Spleen (tissue), 11 donors: Measurements from ENCODE around the gene ANP32B. TPM values are rescaled to one million over a fixed set of nuclear protein-coding genes. Genes with fewer than 3 reads are reported as not detected.
"Not testable (repeated sequence)": the region's sequence is repeated elsewhere in the genome, so short reads cannot be mapped to it uniquely, and the experiment has no call there.

Experiments used
- DNase-seq: peaks from one replicate; pipeline ENCODE4 v3.0.0-alpha.2; 2020
- H3K27ac ChIP-seq, 8 donors: fragments of 200-600 bp; sonication (generic) in 7 of 8; 1 replicate in 4 of 8; 2 replicates in 4 of 8; pipeline versions ENCODE4 v1.5.0 to v1.8.0; 2016 to 2021; ENCODE audit warnings: inconsistent platforms in 4 of 8, mild to moderate bottlenecking in 4 of 8, moderate library complexity in 1 of 8
- H3K27me3 ChIP-seq, 7 donors: fragments of 200-600 bp; sonication (generic) in 6 of 7; replicated peaks in 1 of 7; 1 replicate in 4 of 7; 2 replicates in 3 of 7; pipeline versions ENCODE4 v1.5.0 to v1.8.0; 2016 to 2021; ENCODE audit warnings: inconsistent platforms in 3 of 7, mild to moderate bottlenecking in 1 of 7
- H3K36me3 ChIP-seq, 6 donors: fragments of 200-600 bp; sonication (generic) in 5 of 6; 1 replicate in 4 of 6; 2 replicates in 2 of 6; pipeline versions ENCODE4 v1.5.0 to v1.8.0; 2016 to 2021; ENCODE audit warnings: inconsistent platforms in 2 of 6
- H3K4me1 ChIP-seq, 6 donors: fragments of 200-600 bp; sonication (generic) in 5 of 6; 1 replicate in 3 of 6; 2 replicates in 3 of 6; pipeline versions ENCODE4 v1.5.0 to v1.8.0; 2016 to 2021; ENCODE audit warnings: inconsistent platforms in 3 of 6
- H3K4me3 ChIP-seq, 8 donors: fragments of 200-600 bp; sonication (generic) in 7 of 8; 1 replicate in 4 of 8; 2 replicates in 4 of 8; pipeline versions ENCODE4 v1.5.0 to v1.8.0; 2016 to 2021; ENCODE audit warnings: inconsistent platforms in 4 of 8, mild to moderate bottlenecking in 4 of 8, moderate library complexity in 2 of 8
- H3K9me3 ChIP-seq, 8 donors: fragments of 200-600 bp; sonication (generic) in 7 of 8; 1 replicate in 4 of 8; 2 replicates in 4 of 8; pipeline versions ENCODE4 v1.5.0 to v1.8.0; 2016 to 2021; ENCODE audit warnings: inconsistent platforms in 4 of 8
- POLR2A ChIP-seq, 3 donors: fragments of 450-650 bp; IDR thresholded peaks; one replicate each; pipeline ENCODE4 v1.5.1; 2017; ENCODE audit warnings: antibody characterized with exemption in 3 of 3, mild to moderate bottlenecking in 1 of 3
- POLR2AphosphoS5 ChIP-seq, 3 donors: sonication (generic); formaldehyde crosslinking; IDR thresholded peaks; one replicate each; pipeline ENCODE4 v1.5.1; 2017; ENCODE audit warnings: antibody characterized with exemption in 3 of 3
- WGBS, 5 donors: extraction: QIAGEN DNeasy Blood & Tissue Kit in 3 of 5; methylation state at CpG; one replicate each; pipeline versions ENCODE4 v1.1.5 to v1.1.7; 2013 to 2018; 5-methylcytosine and 5-hydroxymethylcytosine counted together
- intact Hi-C: fragments of 100-400 bp; cut with DNase I; formaldehyde crosslinking; loops from one replicate; pipeline ENCODE4 v1.15.0; 2023; ENCODE audit warnings: low total_unique reads
- polyA plus RNA-seq, 3 donors: library from polyadenylated mRNA; stranded (reverse); fragments of 200-250 nt; gene quantifications; one replicate each; pipeline ENCODE4 v1.2.1, GENCODE V29; 2013
- total RNA-seq, 7 donors: library from RNA; depleted of rRNA in 3 of 7; stranded (reverse); fragments of >200 nt in 3 of 7; fragmentation: NEBNext Ultra II Directional in 4 of 7; extraction: Animal tissue kit (Norgen Biotek cat#: 25700) in 4 of 7; gene quantifications; one replicate each; pipeline versions ENCODE4 v1.1.0 to v1.2.1, GENCODE V29; 2016 to 2021
- TF ChIP-seq, protein P1 (sequence below), 11 experiments: fragments of 200-600 bp in 7 of 11; fragments of 450-650 bp in 4 of 11; sonication (generic) in 4 of 11; IDR thresholded peaks in 8 of 11; conservative IDR thresholded peaks in 3 of 11; 1 replicate in 7 of 11; 2 replicates in 4 of 11; pipeline versions ENCODE4 v1.4.0 to v1.8.0; 2016 to 2021; ENCODE audit warnings: antibody characterized with exemption in 11 of 11, inconsistent platforms in 4 of 11, mild to moderate bottlenecking in 1 of 11
- donor health status: healthy with polysubstance abuse.
- donor health status: DM: no; HTN: no; CAD: no; lungs with moderate emphysema.
- donor health status: DM: no; HTN: no; CAD: no.
- donor health status: Bipolar disorder and iron deficiency.
- donor health status: healthy.
- donor health status: DM: no; HTN: no; CAD: no.
- donor health status: DM: yes; HTN: yes; CAD: no.

ANP32B gene
- total and polyA plus RNA-seq, 10 donors: 39.1 to 156 (median 113) TPM

DNA sequence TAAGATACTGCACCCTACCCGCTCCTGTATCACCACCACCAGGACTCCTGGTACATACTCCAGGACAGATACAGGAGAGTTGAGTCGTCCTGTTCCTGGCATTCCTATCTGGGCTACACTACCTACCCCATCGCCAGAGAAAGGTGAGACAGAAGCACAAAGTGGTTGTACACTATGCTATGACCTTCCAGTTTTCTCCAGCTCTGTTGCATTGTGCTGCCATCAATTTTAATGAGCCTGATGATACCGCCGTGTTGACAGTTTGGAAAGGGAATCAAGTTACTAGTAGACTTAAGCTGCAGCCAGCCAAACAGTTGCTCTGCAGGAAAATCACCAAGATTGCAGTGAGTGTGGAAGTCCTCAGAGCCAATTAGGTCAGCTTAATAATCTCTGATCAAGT is 35.2 kb downstream of the ANP32B start:
- Histone ChIP-seq H3K36me3 (peaks cover under 1 to 93% (median 56%) of the 10 kb centered on the region in 6 donors), H3K4me1 (peaks cover 0 to 9% (median 1%) of the 10 kb centered on the region in 6 donors), H3K4me3 (no peak overlapping the region), H3K27ac (no peak overlapping the region), H3K27me3 (no peaks in the 10 kb centered on the region), H3K9me3 (no peaks in the 10 kb centered on the region)
- 88 to 95% (median 92%) methylated on average over 5 of the region's 5 CpGs for WGBS, 5 donors
- DNase-seq: no peak
- TF ChIP-seq POLR2A (IDR thresholded peaks at IDR 0.05) (no peak), POLR2AphosphoS5 (IDR thresholded peaks at IDR 0.05) (no peak)
- TF ChIP-seq, protein P1, sequence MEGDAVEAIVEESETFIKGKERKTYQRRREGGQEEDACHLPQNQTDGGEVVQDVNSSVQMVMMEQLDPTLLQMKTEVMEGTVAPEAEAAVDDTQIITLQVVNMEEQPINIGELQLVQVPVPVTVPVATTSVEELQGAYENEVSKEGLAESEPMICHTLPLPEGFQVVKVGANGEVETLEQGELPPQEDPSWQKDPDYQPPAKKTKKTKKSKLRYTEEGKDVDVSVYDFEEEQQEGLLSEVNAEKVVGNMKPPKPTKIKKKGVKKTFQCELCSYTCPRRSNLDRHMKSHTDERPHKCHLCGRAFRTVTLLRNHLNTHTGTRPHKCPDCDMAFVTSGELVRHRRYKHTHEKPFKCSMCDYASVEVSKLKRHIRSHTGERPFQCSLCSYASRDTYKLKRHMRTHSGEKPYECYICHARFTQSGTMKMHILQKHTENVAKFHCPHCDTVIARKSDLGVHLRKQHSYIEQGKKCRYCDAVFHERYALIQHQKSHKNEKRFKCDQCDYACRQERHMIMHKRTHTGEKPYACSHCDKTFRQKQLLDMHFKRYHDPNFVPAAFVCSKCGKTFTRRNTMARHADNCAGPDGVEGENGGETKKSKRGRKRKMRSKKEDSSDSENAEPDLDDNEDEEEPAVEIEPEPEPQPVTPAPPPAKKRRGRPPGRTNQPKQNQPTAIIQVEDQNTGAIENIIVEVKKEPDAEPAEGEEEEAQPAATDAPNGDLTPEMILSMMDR (IDR thresholded peaks at IDR 0.05 in 8 of 11, conservative IDR thresholded peaks at IDR 0.05 in 3 of 11): no peak
- intact Hi-C loops: no loop called here

DNA sequence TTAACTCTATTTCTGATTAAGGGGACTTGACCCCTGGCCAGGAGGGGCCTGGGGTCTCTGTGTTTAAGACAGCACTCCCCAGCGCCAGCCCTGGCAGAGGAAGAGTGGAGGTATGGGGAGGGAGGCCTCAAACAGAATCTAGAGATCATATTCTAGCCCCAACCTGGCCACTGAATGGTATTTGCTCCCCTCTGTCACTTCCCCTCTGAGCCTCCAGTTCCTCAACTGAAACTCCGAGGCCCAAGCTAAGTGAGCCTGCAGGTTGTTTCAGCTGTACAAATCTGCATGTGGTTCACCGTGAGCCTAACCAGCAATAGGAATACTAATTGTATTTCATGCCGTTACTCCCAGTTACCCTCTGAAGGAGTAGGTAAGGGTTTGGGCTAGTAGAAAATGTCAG is 36.0 kb downstream of the ANP32B start:
- H3K27me3 ChIP-seq: no peaks in the 10 kb centered on the region
- H3K4me3 ChIP-seq: no peak overlapping the region
- peaks cover 0 to 86% (median 48%) of the 10 kb centered on the region in 6 donors for H3K36me3 ChIP-seq
- no peaks in the 10 kb centered on the region for H3K9me3 ChIP-seq
- no peak overlapping the region for H3K27ac ChIP-seq
- 74 to 85% (median 78%) methylated on average over 4 of the region's 4 CpGs for WGBS, 5 donors
- H3K4me1 ChIP-seq: peaks cover 0 to 9% (median 1%) of the 10 kb centered on the region in 6 donors
- TF ChIP-seq POLR2A (IDR thresholded peaks at IDR 0.05): no peak
- no peak for TF ChIP-seq POLR2AphosphoS5 (IDR thresholded peaks at IDR 0.05)
- TF ChIP-seq, protein P1 (IDR thresholded peaks at IDR 0.05 in 8 of 11, conservative IDR thresholded peaks at IDR 0.05 in 3 of 11): no peak
- intact Hi-C loops: no loop called here
- no peak for DNase-seq

DNA sequence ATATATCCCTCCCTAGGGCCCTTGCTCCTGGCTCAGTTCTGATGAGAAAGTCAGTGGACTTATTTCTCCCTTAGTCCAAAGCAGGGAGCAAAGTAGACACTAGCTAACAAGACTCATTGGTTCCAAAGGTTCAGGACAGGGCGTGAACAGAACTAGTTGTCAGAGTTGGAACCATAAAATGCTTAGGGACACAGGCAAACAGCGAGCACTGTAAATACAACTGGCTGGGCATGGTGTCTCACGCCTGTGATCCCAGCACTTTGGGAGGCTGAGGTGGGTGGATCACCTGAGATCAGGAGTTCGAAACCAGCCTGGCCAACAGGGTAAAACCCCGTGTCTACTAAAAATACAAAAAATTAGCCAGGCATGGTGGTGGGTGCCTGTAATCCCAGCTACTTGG is 36.7 kb downstream of the ANP32B start:
- peaks cover 0 to 78% (median 42%) of the 10 kb centered on the region in 6 donors for H3K36me3 ChIP-seq
- H3K27me3 ChIP-seq, H3K27ac ChIP-seq, H3K4me3 ChIP-seq, H3K4me1 ChIP-seq, intact Hi-C loops, DNase-seq, H3K9me3 ChIP-seq: not testable (repeated sequence)
- WGBS, 5 donors: 81 to 97% (median 94%) methylated on average over 5 of the region's 5 CpGs

DNA sequence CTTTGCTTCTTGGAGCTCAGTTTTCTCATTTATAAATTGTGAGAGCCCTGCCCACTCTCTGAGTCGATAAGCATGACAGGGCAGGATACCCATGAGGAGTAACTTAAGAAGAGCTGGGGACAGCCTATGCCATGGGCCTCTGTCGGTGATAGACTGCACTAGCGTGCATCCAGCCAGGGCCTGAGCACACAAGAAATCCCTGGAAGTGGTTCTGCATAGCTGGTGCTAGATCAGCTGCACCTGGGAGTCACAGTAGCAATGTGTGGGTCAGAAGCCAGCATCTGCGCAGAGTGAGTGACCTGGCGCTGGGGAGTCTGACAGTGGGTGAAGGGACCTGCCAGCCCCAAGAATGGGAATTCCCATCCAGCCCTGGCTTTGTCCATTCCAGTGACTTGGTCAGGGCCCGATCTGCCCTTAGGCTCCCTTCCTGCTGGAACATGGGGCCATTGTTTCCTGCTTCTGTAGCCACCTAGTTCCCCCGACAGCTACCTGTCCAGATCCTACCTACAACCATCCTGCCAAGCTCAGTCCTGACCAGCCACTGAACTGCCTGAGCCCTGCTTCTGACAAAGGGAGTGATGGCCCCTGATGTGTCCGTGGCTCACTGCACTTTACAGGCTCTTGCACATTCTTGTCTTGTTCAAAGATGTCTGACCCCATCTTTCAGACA is 37.5 kb downstream of the ANP32B start:
- H3K4me3 ChIP-seq: no peak overlapping the region
- no peaks in the 10 kb centered on the region for H3K27me3 ChIP-seq
- no peaks in the 10 kb centered on the region for H3K9me3 ChIP-seq
- DNase-seq: no peak
- intact Hi-C loops: no loop called here
- H3K27ac ChIP-seq: no peak overlapping the region
- H3K36me3 ChIP-seq: peaks cover 0 to 71% (median 35%) of the 10 kb centered on the region in 6 donors
- 93 to 98% (median 94%) methylated on average over 7 to 8 of the region's 8 CpGs for WGBS, 5 donors
- peaks cover 0 to 9% (median 1%) of the 10 kb centered on the region in 6 donors for H3K4me1 ChIP-seq
- TF ChIP-seq POLR2AphosphoS5 (IDR thresholded peaks at IDR 0.05) (no peak), POLR2A (IDR thresholded peaks at IDR 0.05) (no peak)
- TF ChIP-seq, protein P1 (IDR thresholded peaks at IDR 0.05 in 8 of 11, conservative IDR thresholded peaks at IDR 0.05 in 3 of 11): no peak
